ENCODE measurements around the gene TM2D1.

The TM2D1 gene

DNA sequence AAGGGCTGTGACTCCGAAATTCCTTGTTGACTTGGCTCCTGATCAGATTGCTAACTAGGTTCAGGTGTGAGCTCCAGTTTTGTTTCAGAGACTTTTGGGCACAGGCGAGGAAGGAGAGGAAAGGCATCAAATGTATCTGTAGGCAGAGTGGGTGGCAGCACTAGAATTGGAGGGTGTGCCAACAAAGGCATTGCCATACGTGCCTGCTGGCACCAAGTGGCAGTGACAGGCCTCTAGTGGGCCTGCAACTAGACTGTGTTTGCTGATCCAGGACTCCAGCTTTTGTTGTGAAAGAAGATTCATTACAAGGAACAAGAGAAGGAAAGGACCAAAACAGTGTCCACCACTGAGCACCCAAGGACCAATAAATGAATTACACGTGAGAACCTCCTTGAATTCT is 79.5 kb downstream of the TM2D1 start:
- no peak for TF ChIP-seq CTCF (IDR thresholded peaks at IDR 0.05; ENCODE audit: low read depth, low read length, missing control alignments)
- no peak overlapping the region for H3K4me3 ChIP-seq (ENCODE audit: low read depth, low read length)
- no peak for DNase-seq (ENCODE audit: low read depth)

DNA sequence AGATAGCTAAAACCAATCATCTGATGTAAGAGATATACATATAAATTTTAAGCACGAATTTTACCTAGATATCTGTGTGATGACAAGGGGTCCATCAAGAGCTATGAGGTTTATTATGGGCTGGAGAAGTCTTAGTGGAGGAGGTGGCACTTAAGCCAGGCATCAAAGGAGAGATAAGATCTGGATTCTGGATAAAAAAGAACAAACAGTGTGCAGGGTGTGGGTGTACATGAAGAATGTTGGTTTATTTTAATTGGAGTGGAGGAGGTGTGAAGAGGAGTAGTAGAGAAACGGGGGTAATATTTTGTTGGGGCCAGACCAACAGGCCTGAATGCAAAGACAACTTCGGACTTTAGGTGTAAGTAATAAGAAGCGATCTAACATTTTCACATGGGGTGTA is 80.6 kb downstream of the TM2D1 start:
- DNase-seq (ENCODE audit: low read depth) = no peak
- no peak overlapping the region for H3K4me3 ChIP-seq (ENCODE audit: low read depth, low read length)
- no peak for TF ChIP-seq CTCF (IDR thresholded peaks at IDR 0.05; ENCODE audit: low read depth, low read length, missing control alignments)

GRCh38 chr1:61642475-61643232 is 82.3 kb downstream of the TM2D1 start:
- no peak overlapping the region for H3K4me3 ChIP-seq (ENCODE audit: low read depth, low read length)
- TF ChIP-seq CTCF (IDR thresholded peaks at IDR 0.05; ENCODE audit: low read depth, low read length, missing control alignments) = no peak
- no peak for DNase-seq (ENCODE audit: low read depth)

DNA sequence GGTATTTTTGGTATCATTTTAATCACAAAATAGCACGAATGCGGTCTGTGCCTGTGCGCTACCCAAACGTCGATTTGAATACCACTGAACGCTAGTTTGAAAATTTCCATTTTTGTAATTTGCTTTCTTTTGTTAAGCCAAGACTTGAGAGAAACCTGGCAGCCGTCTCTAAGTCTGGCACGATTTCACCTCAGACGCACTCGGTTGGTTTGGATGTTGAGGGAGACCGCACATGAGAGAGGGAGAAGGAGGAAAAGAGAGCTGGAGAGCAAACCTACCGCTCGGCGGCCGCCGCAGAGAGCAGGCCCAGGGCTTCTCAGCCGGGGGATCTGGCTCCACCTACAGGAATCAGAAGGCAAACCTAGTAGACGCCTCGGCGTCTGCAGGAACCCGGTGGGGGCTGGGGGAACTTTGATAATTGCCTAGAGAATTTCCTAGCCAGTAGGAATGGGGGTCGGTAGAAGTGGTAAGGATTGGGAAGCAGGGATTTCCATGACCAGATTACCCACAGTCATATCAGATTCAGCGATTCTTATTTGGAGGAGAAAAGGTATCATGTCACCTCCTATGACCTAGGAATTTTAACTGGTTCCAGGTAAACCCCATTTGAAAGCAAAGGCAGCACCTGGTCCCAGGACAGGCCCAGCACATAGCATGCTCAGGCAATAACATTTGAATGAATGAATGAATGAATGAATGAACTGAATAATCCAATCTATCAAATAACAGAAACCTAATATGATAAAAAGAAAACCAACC is 83.2 kb downstream of the TM2D1 start:
- peak; percentile 84 for TF ChIP-seq CTCF (IDR thresholded peaks at IDR 0.05; ENCODE audit: low read depth, low read length, missing control alignments)
- DNase-seq (ENCODE audit: low read depth) = no peak
- no peak overlapping the region; the same call in 1 of the 2 replicates for H3K4me3 ChIP-seq (ENCODE audit: low read depth, low read length)

DNA sequence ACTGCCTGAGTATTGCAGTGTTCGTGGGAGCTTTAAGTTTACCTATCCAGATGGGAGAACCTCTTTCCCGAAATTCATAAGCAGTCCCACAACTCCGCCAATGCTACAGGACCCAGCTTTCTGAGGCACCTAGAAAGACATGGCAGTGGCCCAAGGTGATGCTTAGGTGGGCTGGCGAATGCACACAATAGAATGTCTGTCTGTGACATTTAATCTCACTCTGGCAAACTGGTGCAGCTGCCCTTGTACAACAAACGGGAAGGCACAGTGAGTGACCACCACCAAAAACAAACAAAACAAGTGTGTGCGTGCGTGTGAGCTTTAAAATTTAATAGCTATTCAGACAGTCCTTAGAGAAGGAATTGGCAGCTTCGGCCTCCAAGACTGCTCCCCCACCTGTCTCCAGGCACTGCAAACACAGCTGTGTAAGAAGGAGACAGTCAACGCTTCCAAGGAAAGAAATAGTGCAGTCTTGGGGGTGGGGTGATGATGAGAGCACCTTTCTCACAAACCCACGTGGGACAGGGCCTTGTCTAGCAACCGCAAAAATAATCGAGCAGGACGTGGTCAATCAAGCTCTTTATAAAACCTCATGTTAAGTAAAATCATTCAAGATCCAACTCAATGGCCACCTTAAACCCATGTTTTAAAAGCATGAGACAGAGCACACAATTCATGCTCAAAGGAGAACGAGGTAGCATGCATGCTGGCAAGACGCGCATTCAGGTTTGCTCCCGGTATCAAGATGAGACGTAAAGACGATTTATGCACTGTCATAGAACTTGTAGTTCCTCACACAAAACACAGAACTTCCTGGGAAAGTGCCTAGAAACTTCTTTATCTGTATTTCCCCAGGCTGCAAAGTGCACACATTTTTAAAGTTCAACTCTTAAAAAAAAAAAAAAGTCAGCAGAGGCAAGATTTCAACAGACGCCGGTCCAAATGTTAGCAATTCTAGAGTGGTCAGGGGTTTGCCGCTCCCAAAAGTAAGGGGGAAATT is 84.1 kb downstream of the TM2D1 start:
- no peak overlapping the region; the same call in 1 of the 2 replicates for H3K4me3 ChIP-seq (ENCODE audit: low read depth, low read length)
- no peak for TF ChIP-seq CTCF (IDR thresholded peaks at IDR 0.05; ENCODE audit: low read depth, low read length, missing control alignments)
- DNase-seq (ENCODE audit: low read depth) = no peak

DNA sequence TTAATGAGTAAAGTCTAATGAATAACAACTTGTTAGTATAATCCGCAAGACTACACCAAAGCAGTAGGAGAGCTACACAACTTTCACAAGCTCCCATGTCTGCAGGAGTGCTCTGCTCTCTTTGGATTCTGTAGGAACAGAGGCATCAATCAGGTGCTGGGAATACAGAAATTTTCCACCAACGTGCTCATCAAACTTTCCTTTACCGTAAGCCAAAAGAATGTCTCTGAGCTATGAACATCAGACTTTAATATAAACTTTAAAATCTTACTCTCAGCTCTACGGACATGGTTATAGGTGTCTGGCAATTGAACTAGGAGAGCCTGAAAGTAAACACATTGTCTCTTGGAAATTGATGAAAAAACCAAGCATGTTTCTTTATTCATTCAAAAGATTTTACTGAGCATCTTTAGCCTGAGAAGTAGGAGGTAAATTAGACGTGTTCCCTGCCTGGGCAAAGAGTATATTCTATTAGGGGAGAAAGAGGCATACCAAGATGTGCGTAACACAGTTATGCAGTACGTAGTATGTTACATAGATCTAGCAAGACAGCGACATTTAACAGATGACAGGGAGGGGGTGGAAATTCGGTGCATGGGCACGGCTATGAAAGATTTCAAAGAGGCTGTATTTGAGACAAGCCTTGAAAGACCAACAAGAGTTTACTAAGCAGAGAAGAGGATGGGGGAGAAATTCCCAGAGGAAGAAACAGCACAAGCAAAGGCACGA is 85.2 kb downstream of the TM2D1 start:
- H3K4me3 ChIP-seq (ENCODE audit: low read depth, low read length) = no peak overlapping the region
- no peak for TF ChIP-seq CTCF (IDR thresholded peaks at IDR 0.05; ENCODE audit: low read depth, low read length, missing control alignments)
- DNase-seq (ENCODE audit: low read depth) = no peak

Measured in GM12864 (cell line).